ENCODE data around the gene GGT1. TPM values are rescaled to one million over a fixed set of nuclear protein-coding genes. Genes with fewer than 3 reads are reported as not detected.
"Not testable (repeated sequence)": the region's sequence is repeated elsewhere in the genome, so short reads cannot be mapped to it uniquely, and the experiment has no call there.

Gene GGT1
- total RNA-seq, 1 donor from 2014 or later: 2.2 TPM

- not testable (repeated sequence) for DNase-seq
Measured at GRCh38 chr22:24599958-24600715, 2.9 kb upstream of the GGT1 start.

- DNase-seq: no peak
Measured at GRCh38 chr22:24601217-24602104, 1.5 kb upstream of the GGT1 start.

GRCh38 chr22:24602105-24602749, 766 bp upstream of the GGT1 start:
- not testable (repeated sequence) for DNase-seq

GRCh38 chr22:24603770-24604629, 1.0 kb downstream of the GGT1 start:
- not testable (repeated sequence) for DNase-seq

- DNase-seq: not testable (repeated sequence)
Measured at GRCh38 chr22:24606340-24606739, 3.3 kb downstream of the GGT1 start.

- DNase-seq: not testable (repeated sequence)
Measured at GRCh38 chr22:24607429-24607983, 4.5 kb downstream of the GGT1 start.

GRCh38 chr22:24608327-24608726, 5.3 kb downstream of the GGT1 start:
- not testable (repeated sequence) for DNase-seq

GRCh38 chr22:24609888-24610287, 6.9 kb downstream of the GGT1 start:
- DNase-seq: not testable (repeated sequence)

- DNase-seq: not testable (repeated sequence)
Measured at GRCh38 chr22:24614794-24615193, 11.8 kb downstream of the GGT1 start.

GRCh38 chr22:24621244-24621643, 18.3 kb downstream of the GGT1 start:
- not testable (repeated sequence) for DNase-seq

GRCh38 chr22:24622596-24622995, 19.6 kb downstream of the GGT1 start:
- not testable (repeated sequence) for DNase-seq

GRCh38 chr22:24627911-24628310, 24.9 kb downstream of the GGT1 start:
- DNase-seq: not testable (repeated sequence)

- not testable (repeated sequence) for DNase-seq
Measured at GRCh38 chr22:24629069-24629468, 26.1 kb downstream of the GGT1 start.

GRCh38 chr22:24630812-24631427, 27.9 kb downstream of the GGT1 start:
- DNase-seq: not testable (repeated sequence)

- not testable (repeated sequence) for DNase-seq
Measured at GRCh38 chr22:24631430-24632122, 28.6 kb downstream of the GGT1 start.

GRCh38 chr22:24632642-24633041, 29.6 kb downstream of the GGT1 start:
- not testable (repeated sequence) for DNase-seq

GRCh38 chr22:24633231-24634023, 30.4 kb downstream of the GGT1 start:
- not testable (repeated sequence) for DNase-seq

GRCh38 chr22:24634776-24635389, 31.9 kb downstream of the GGT1 start:
- not testable (repeated sequence) for DNase-seq

GRCh38 chr22:24636513-24636912, 33.5 kb downstream of the GGT1 start:
- DNase-seq: not testable (repeated sequence)

Measured in occipital lobe (tissue), 2 donors.